GM12878 (cell line): ENCODE results near the gene UCKL1. TPM values are rescaled to one million over a fixed set of nuclear protein-coding genes. Genes with fewer than 3 reads are reported as not detected.

ENCODE experiments used
- ATAC-seq: fragments of 200-7000 bp; cut with Tn5 transposase; 3 replicates; pipeline ENCODE4 v1.9.1; 2020; ENCODE audit warnings: mild to moderate bottlenecking, moderate library complexity
- BruUV-seq: library from RNA; stranded (reverse); fragments of 400-500 nt; replicated peaks from 2 replicates; lab custom pipeline; 2021; lab: Mats Ljungman, UMichigan
- CTCF ChIA-PET: fragments of 300-600 bp; sonication (Branson Sonifier 250); formaldehyde crosslinking; extraction: SDS; loops from one replicate; lab custom pipeline; 2021; ENCODE audit warnings: inconsistent platforms; lab: Yijun Ruan, JAX
- POLR2A ChIA-PET: fragments of 350-600 bp; formaldehyde crosslinking; extraction: SDS; loops from one replicate; lab custom pipeline; 2021; ENCODE audit warnings: inconsistent platforms; lab: Charles Lee
- RAD21 ChIA-PET: fragments of 300-600 bp; sonication (Branson Sonifier 250); formaldehyde crosslinking; loops from one replicate; lab custom pipeline; 2023; ENCODE audit warnings: antibody characterized with exemption; ENCODE audit not compliant: unreplicated experiment; lab: Charles Lee
- SMC1A ChIA-PET: fragments of 300-600 bp; sonication (Branson Sonifier 250); formaldehyde crosslinking; loops from one replicate; lab custom pipeline; 2023; ENCODE audit not compliant: unreplicated experiment, uncharacterized antibody; lab: Charles Lee
- DNase-seq: peaks from one replicate; pipeline ENCODE4 v3.0.0-alpha.2; 2011; ENCODE audit warnings: low read depth, low spot score
- FAIRE-seq: peaks from 3 replicates; lab custom pipeline; 2011; peaks lifted over from hg19 to GRCh38; lab: Jason Lieb, UNC
- H2AFZ ChIP-seq: 2 replicates; pipeline ENCODE4 v1.6.0; 2011; ENCODE audit warnings: low read depth, low read length, control low read depth; ENCODE audit not compliant: control insufficient read depth
- H3K27ac ChIP-seq: 2 replicates; pipeline ENCODE4 v1.5.1; 2011; ENCODE audit warnings: control low read depth; ENCODE audit not compliant: control insufficient read depth, insufficient read depth
- H3K27me3 ChIP-seq, 2 experiments: replicated peaks in 1 of 2; 2 replicates each; pipeline versions ENCODE4 v1.6.0 to v1.6.1; 2011; ENCODE audit warnings: low read length in 1 of 2; ENCODE audit not compliant: control insufficient read depth in 2 of 2, insufficient read depth in 2 of 2
- H3K36me3 ChIP-seq, 2 experiments: 2 replicates each; pipeline ENCODE4 v1.5.1; 2011; ENCODE audit warnings: low read length in 1 of 2; ENCODE audit not compliant: control insufficient read depth in 2 of 2, insufficient read depth in 2 of 2
- H3K4me1 ChIP-seq: 2 replicates; pipeline ENCODE4 v1.6.1; 2011; ENCODE audit warnings: mild to moderate bottlenecking, low read length, moderate library complexity, mixed read lengths; ENCODE audit not compliant: control insufficient read depth, insufficient read depth
- H3K4me2 ChIP-seq: 2 replicates; pipeline ENCODE4 v1.6.0; 2011; ENCODE audit warnings: control low read depth; ENCODE audit not compliant: control insufficient read depth, insufficient read depth
- H3K4me3 ChIP-seq: fragments of 200-600 bp; sonication (generic); 2 replicates; pipeline ENCODE4 v1.5.1; 2016
- H3K79me2 ChIP-seq: 2 replicates; pipeline ENCODE4 v1.6.0; 2011; ENCODE audit warnings: low read length; ENCODE audit not compliant: control insufficient read depth, insufficient read depth
- H3K9ac ChIP-seq: 2 replicates; pipeline ENCODE4 v1.8.0; 2011; ENCODE audit warnings: low read length, control low read depth, mixed read lengths; ENCODE audit not compliant: control insufficient read depth, insufficient read depth
- H3K9me3 ChIP-seq: replicated peaks from 3 replicates; pipeline ENCODE4 v1.5.1; 2011; ENCODE audit warnings: mild to moderate bottlenecking, low read length; ENCODE audit not compliant: control insufficient read depth, insufficient read depth
- H4K20me1 ChIP-seq: 2 replicates; pipeline ENCODE4 v1.6.0; 2011; ENCODE audit not compliant: control insufficient read depth, insufficient read depth
- BACH1 ChIP-seq: fragments of 450-650 bp; IDR thresholded peaks from 2 replicates; pipeline ENCODE4 v1.6.1; 2017; ENCODE audit warnings: mild to moderate bottlenecking, borderline replicate concordance
- CEBPB ChIP-seq, 2 experiments: fragments of 150-350 bp in 1 of 2; IDR thresholded peaks; 2 replicates each; pipeline ENCODE4 v1.6.1; 2012 to 2014; ENCODE audit warnings: low read depth in 2 of 2, low read length in 2 of 2, borderline replicate concordance in 1 of 2, inconsistent platforms in 1 of 2
- MEF2A ChIP-seq: IDR thresholded peaks from 2 replicates; pipeline ENCODE4 v1.6.1; 2011; ENCODE audit warnings: low read depth, mild to moderate bottlenecking, low read length, moderate library complexity; ENCODE audit not compliant: insufficient read depth
- MTA2 ChIP-seq: fragments of 450-650 bp; IDR thresholded peaks from 2 replicates; pipeline ENCODE4 v1.6.1; 2016; ENCODE audit warnings: low read depth, mild to moderate bottlenecking, moderate library complexity
- PAX8 ChIP-seq: fragments of 450-650 bp; IDR thresholded peaks from 2 replicates; pipeline ENCODE4 v1.6.1; 2017; ENCODE audit warnings: mild to moderate bottlenecking, moderate library complexity
- RAD51 ChIP-seq: fragments of 450-650 bp; IDR thresholded peaks from 2 replicates; pipeline ENCODE4 v1.6.1; 2016; ENCODE audit warnings: moderate library complexity, mild to moderate bottlenecking, inconsistent platforms
- ZNF24 ChIP-seq: fragments of 450-650 bp; IDR thresholded peaks from 2 replicates; pipeline ENCODE4 v1.6.1; 2017; ENCODE audit warnings: antibody characterized with exemption, mild to moderate bottlenecking
- WGBS: methylation state at CpG from one replicate; pipeline ENCODE4 v1.1.6; 2016; ENCODE audit warnings: low lambda C conversion rate; ENCODE audit not compliant: insufficient replicate concordance, insufficient coverage; ENCODE audit errors: missing lambda C conversion rate; 5-methylcytosine and 5-hydroxymethylcytosine counted together
- in situ Hi-C: fragments of 300-500 bp; cut with MboI; formaldehyde crosslinking; loops from 9 replicates; pipeline ENCODE4 v1.14.3; 2018; ENCODE audit warnings: mixed read lengths
- intact Hi-C: fragments of 100-400 bp; cut with micrococcal nuclease; formaldehyde crosslinking; loops from one replicate; pipeline ENCODE4 v1.14.2; 2022; ENCODE audit not compliant: unreplicated experiment
- polyA plus RNA-seq, 11 experiments: library from polyadenylated mRNA; depleted of rRNA in 4 of 11; unstranded in 6 of 11; stranded (reverse) in 5 of 11; fragments of >200 nt; fragmentation: Nextera tagmentation in 4 of 11; fragmentation: Illumina TruSeq in 1 of 11; extraction: Ambion mirVana in 4 of 11; extraction: Trizol in 1 of 11; gene quantifications; 1 replicate in 1 of 11; 2 replicates in 10 of 11; pipeline versions ENCODE4 v1.2.1 to v1.2.3, GENCODE V29; 2011 to 2016; ENCODE audit warnings: inconsistent platforms in 2 of 11, missing spikeins in 2 of 11, low read depth in 1 of 11
- total RNA-seq, 4 experiments: library from RNA; depleted of rRNA in 3 of 4; stranded (reverse); fragments of >200 nt in 3 of 4; fragmentation: Illumina TruSeq in 1 of 4; extraction: Trizol in 1 of 4; gene quantifications; 2 replicates each; pipeline versions ENCODE4 v1.2.1 to v1.2.3, GENCODE V29; 2013 to 2021
- TF ChIP-seq, protein P1 (sequence below): IDR thresholded peaks from 2 replicates; pipeline ENCODE4 v1.6.1; 2011; ENCODE audit warnings: low read depth, low read length, improper control_type of control experiment, borderline replicate concordance
- TF ChIP-seq, protein P2 (sequence below): fragments of 450-650 bp; IDR thresholded peaks from 2 replicates; pipeline ENCODE4 v1.6.1; 2018; ENCODE audit warnings: borderline replicate concordance, mild to moderate bottlenecking; ENCODE audit not compliant: partially characterized antibody
- TF ChIP-seq, protein P3 (sequence below): fragments of 450-650 bp; IDR thresholded peaks from 2 replicates; pipeline ENCODE4 v1.6.1; 2017; ENCODE audit warnings: mild to moderate bottlenecking
- TF ChIP-seq, protein P4 (sequence below): IDR thresholded peaks from 2 replicates; pipeline ENCODE4 v1.6.1; 2011; ENCODE audit warnings: mild to moderate bottlenecking, low read depth, low read length, moderate library complexity; ENCODE audit not compliant: insufficient replicate concordance
- TF ChIP-seq, protein P5 (sequence below): fragments of 450-650 bp; IDR thresholded peaks from 2 replicates; pipeline ENCODE4 v1.6.1; 2016; ENCODE audit warnings: mild to moderate bottlenecking
- TF ChIP-seq, protein P6 (sequence below): IDR thresholded peaks from 2 replicates; pipeline ENCODE4 v1.6.1; 2012; ENCODE audit warnings: low read depth, low read length, improper control_type of control experiment

Gene UCKL1
- total and polyA plus RNA-seq, 10 of the 15 experiments (the other 5 are each of a cell fraction or from before 2014, with no cell fraction given): 2.4 to 36.3 (median 24.8) TPM

DNA sequence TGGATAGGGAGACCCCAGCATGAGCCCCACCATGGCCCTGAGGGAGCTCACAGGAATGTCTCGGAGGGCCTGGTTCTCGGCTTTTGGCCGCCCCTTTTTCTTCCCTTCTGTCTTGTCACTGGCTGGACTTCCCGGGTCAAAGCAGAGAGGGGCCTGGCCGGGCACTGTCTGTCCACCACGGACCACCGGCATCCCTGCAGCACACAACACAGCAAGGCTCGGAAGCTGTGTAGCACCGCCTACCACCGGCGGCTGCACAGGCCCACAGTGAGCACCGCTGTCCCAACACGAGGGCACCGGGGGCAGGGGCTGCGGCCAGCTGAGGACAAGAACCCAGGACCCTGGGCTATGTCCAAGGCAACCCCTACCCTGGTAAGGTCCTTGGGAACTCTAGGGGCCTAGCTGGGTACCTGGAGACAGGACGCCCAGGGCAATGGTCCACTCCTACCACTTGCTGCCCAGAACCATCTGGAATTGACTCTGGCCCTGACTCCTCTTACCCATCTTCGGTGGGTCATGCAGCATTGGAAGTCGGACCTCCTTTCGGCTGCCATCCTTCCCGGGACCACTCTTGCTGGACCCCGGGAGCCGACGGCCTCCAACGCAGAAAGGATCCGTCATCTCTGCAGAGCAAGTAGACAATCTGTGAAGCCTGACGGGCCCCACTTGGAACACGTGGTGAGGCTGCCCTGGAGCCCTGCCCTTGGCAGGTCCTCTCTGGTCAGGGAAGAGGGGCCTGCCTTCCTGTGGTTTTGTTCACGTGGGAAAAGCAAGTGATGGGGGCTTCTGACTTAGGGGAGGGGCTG lies 11.3 kb upstream of the UCKL1 start:
- H3K4me2 ChIP-seq: no peak overlapping the region
- in situ Hi-C loops: no loop called here
- H3K4me3 ChIP-seq: no peak overlapping the region
- 97% methylated on average over 27 of the region's 28 CpGs for WGBS
- ChIA-PET SMC1A (no interaction called here), CTCF (interaction anchor here (1.2 kb wide), 1 partner anchor 72 kb away, joined by 4 read pairs; no protein-coding TSS in a partner anchor), RAD21 (no interaction called here), POLR2A (interaction anchor here (1.4 kb wide), 1 partner anchor 11 kb away, joined by 11 read pairs; the partner anchor contains the start of gene UCKL1)
- H3K36me3 ChIP-seq: peaks cover 2 to 13% of the 10 kb centered on the region in 2 experiments; a peak in 3 of 4 replicates
- H3K79me2 ChIP-seq: peaks cover 15% of the 10 kb centered on the region
- H3K9ac ChIP-seq: no peak overlapping the region
- H4K20me1 ChIP-seq: no peaks in the 10 kb centered on the region
- no peak overlapping the region for H2AFZ ChIP-seq
- BruUV-seq: no TSS peak
- intact Hi-C loops: no loop called here
- H3K9me3 ChIP-seq: no peaks in the 10 kb centered on the region
- no peaks in the 10 kb centered on the region for H3K27me3 ChIP-seq
- peaks cover 11% of the 10 kb centered on the region for H3K4me1 ChIP-seq
- FAIRE-seq (no peak), DNase-seq (no peak), ATAC-seq (no peak)
- H3K27ac ChIP-seq: no peak overlapping the region
- no peak for TF ChIP-seq MEF2A
- TF ChIP-seq, protein P1, sequence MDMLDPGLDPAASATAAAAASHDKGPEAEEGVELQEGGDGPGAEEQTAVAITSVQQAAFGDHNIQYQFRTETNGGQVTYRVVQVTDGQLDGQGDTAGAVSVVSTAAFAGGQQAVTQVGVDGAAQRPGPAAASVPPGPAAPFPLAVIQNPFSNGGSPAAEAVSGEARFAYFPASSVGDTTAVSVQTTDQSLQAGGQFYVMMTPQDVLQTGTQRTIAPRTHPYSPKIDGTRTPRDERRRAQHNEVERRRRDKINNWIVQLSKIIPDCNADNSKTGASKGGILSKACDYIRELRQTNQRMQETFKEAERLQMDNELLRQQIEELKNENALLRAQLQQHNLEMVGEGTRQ: no peak
- no peak for TF ChIP-seq RAD51
- no peak for TF ChIP-seq PAX8
- TF ChIP-seq, protein P2, sequence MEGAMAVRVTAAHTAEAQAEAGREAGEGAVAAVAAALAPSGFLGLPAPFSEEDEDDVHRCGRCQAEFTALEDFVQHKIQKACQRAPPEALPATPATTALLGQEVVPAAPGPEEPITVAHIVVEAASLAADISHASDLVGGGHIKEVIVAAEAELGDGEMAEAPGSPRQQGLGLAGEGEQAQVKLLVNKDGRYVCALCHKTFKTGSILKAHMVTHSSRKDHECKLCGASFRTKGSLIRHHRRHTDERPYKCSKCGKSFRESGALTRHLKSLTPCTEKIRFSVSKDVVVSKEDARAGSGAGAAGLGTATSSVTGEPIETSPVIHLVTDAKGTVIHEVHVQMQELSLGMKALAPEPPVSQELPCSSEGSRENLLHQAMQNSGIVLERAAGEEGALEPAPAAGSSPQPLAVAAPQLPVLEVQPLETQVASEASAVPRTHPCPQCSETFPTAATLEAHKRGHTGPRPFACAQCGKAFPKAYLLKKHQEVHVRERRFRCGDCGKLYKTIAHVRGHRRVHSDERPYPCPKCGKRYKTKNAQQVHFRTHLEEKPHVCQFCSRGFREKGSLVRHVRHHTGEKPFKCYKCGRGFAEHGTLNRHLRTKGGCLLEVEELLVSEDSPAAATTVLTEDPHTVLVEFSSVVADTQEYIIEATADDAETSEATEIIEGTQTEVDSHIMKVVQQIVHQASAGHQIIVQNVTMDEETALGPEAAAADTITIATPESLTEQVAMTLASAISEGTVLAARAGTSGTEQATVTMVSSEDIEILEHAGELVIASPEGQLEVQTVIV: no peak
- TF ChIP-seq CEBPB (IDR thresholded peaks at IDR 0.05; ENCODE audit: borderline replicate concordance in 1 of 2, low read depth in 2 of 2, low read length in 2 of 2): no peak
- TF ChIP-seq, protein P3, sequence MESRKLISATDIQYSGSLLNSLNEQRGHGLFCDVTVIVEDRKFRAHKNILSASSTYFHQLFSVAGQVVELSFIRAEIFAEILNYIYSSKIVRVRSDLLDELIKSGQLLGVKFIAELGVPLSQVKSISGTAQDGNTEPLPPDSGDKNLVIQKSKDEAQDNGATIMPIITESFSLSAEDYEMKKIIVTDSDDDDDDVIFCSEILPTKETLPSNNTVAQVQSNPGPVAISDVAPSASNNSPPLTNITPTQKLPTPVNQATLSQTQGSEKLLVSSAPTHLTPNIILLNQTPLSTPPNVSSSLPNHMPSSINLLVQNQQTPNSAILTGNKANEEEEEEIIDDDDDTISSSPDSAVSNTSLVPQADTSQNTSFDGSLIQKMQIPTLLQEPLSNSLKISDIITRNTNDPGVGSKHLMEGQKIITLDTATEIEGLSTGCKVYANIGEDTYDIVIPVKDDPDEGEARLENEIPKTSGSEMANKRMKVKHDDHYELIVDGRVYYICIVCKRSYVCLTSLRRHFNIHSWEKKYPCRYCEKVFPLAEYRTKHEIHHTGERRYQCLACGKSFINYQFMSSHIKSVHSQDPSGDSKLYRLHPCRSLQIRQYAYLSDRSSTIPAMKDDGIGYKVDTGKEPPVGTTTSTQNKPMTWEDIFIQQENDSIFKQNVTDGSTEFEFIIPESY: no peak
- no peak for TF ChIP-seq BACH1
- TF ChIP-seq, protein P4, sequence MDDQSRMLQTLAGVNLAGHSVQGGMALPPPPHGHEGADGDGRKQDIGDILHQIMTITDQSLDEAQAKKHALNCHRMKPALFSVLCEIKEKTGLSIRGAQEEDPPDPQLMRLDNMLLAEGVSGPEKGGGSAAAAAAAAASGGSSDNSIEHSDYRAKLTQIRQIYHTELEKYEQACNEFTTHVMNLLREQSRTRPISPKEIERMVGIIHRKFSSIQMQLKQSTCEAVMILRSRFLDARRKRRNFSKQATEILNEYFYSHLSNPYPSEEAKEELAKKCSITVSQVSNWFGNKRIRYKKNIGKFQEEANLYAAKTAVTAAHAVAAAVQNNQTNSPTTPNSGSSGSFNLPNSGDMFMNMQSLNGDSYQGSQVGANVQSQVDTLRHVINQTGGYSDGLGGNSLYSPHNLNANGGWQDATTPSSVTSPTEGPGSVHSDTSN: no peak
- TF ChIP-seq, protein P5, sequence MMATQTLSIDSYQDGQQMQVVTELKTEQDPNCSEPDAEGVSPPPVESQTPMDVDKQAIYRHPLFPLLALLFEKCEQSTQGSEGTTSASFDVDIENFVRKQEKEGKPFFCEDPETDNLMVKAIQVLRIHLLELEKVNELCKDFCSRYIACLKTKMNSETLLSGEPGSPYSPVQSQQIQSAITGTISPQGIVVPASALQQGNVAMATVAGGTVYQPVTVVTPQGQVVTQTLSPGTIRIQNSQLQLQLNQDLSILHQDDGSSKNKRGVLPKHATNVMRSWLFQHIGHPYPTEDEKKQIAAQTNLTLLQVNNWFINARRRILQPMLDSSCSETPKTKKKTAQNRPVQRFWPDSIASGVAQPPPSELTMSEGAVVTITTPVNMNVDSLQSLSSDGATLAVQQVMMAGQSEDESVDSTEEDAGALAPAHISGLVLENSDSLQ: no peak
- TF ChIP-seq MTA2: no peak
- TF ChIP-seq ZNF24: no peak
- TF ChIP-seq, protein P6, sequence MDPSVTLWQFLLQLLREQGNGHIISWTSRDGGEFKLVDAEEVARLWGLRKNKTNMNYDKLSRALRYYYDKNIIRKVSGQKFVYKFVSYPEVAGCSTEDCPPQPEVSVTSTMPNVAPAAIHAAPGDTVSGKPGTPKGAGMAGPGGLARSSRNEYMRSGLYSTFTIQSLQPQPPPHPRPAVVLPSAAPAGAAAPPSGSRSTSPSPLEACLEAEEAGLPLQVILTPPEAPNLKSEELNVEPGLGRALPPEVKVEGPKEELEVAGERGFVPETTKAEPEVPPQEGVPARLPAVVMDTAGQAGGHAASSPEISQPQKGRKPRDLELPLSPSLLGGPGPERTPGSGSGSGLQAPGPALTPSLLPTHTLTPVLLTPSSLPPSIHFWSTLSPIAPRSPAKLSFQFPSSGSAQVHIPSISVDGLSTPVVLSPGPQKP: no peak
